SHP77 (cell line): ENCODE results near the gene C20orf96.
"Not testable (repeated sequence)": the region's sequence is repeated elsewhere in the genome, so short reads cannot be mapped to it uniquely, and the experiment has no call there.

Experiments
- DNase-seq, 2 experiments: peaks; one replicate each; lab custom pipeline; 2025; lab: John Stamatoyannopoulos, UW

C20orf96 gene

DNA sequence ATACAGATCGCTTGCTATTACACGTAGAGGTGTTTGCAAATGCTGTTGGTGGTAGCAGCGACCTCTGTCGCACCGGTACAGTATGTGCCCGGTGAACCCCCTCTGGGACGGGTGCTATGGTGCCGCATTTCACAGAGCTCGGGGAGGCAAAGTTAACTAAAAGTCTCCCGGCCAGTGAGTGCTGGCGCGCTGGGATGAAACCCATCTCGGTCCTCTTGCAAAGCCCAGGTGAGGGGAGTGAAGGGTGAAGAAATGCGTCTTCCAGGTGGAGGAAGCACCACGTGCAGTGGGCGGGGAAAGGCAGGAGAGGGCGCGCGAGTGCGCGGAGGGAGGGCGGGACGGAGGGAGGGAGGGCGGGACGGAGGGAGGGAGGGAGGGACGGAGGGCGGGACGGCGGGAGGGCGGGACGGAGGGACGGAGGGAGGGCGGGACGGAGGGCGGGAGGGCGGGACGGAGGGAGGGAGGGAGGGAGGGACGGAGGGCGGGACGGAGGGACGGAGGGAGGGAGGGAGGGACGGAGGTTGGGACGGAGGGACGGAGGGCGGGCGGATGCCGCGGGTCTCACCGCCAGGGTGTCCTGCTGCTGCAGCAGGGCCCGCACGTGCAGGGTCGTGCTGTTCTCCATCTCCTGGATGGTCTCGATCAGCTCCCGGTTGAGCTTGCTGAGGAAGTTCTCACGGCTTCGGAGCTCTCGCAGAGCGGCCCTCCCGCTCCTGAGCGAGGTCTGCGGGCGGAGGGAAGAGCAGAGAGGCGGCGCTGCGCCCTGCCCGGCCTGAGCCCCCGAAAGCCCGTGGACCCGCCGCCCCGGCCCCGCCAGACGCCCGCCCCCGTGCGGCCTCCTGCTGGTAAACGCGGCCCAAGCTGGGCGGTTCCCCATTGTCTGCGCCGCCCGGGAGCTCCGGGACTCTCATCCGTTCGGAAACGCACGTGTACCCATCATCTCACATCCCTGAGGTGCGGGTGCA, 11.7 kb downstream of the C20orf96 start:
- no peak for DNase-seq

DNA sequence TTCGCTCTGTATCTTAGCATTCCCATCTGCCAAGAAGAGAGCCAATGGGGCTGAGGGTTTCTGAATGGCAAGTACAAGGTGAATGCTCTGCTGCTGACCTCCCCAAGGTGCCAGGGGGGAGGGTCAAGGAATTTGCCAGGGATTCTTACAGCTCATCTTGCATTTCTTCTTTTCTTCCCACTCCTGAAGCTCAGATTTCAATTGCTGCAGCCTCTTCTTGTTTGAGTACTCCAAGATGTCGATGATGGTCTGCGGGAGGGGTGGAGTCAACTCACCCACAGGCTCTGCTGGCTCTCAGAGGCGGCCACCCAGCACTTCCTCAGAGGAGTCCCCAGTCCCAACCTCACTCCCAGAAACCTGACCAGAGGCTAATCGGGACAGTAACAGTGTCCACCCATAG, 12.4 kb downstream of the C20orf96 start:
- no peak for DNase-seq

DNA sequence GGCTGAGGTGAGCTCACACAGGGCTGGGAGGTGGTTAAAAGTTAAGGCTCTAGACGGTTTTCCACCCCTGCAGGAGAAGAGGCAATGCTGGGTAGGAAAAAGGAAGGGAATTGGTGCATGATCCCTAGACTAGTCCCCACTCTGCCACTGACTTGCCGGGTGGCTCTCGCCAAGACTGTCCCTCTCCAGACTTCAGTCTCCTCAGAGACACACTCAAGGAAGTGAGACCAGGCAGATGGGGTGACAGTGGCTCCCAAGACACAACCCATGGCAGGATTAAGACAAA, 13.1 kb downstream of the C20orf96 start:
- no peak for DNase-seq

DNA sequence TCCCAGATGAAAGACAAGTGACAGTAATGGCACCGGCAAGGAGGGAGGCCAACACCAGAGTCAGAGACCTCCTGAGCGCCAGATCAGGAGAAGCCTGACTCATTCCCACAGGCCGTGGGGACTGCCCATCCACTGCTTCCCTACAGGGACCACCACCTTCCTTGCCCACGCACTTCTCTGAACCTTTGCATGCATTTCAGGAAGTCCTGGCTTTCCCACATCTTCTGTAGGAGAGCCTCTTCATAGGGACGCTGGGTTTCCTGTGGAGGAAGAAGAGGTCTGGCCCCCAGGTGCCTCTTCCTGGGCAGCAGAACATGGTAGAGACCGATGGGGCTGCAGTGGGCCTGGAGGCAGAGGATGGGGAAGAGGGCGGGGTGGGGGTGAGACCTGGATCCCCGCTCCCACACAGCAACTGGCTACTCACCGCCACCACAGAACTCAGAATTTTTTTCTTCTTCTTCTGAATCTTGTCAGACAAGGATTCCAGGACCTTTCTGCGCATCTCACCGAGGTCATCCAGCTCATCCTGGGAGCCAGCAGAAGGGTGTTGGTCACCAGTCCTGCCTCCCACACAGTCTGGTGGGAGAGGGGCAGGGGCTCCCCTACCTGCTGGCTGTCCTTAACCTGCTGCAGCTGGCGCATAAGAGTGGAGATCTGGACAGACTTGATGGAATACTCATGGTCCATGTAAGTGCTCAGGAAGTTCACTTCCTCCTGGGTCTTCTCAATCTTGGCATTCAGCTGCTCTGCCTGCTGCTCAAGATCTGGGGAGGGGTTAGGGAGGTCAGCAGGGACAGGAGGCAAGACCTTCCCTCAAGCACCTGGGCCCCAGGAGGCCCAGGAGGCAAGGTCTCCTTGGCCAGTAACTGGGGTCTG, 13.7 kb downstream of the C20orf96 start:
- no peak for DNase-seq

DNA sequence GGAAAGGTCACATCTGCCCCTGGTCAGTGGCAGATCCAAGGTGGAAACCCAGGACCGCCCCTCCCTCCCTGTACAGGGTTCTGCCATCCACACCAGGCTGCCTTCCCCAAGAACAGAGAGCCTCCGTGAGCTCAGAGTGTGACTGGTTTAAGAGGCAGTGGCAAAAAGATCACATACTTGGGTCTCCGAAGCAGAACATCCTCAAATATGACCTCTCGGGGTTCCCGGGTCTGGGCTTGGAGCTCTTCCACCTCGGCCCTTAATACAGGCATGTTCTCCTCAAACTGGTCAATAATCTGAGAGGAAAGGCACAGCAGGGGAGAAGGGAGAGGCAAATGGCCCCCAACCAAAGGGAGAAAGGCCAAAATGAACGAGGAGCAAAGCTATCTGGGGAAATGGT, 14.8 kb downstream of the C20orf96 start:
- no peak for DNase-seq

DNA sequence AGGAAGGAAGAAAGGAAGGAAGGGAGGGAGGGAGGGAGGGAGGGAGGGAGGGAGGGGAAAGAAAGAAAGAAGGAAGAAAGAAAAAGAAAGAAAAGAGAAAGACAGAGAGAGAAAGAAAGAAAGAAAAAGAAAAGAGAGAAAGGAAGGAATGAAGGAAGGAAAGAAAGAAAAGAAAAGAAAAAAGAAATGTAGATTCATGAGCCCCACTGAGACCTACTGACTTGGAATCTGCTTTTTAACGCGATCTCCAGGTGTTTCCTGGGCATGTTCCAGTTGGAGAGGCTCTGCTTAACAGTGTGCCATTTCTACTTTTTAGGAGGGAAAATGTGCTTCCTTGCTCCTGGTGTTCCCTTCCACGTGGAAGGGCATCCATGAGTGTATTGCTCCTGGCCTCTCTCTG, 16.7 kb downstream of the C20orf96 start:
- DNase-seq: no peak

DNA sequence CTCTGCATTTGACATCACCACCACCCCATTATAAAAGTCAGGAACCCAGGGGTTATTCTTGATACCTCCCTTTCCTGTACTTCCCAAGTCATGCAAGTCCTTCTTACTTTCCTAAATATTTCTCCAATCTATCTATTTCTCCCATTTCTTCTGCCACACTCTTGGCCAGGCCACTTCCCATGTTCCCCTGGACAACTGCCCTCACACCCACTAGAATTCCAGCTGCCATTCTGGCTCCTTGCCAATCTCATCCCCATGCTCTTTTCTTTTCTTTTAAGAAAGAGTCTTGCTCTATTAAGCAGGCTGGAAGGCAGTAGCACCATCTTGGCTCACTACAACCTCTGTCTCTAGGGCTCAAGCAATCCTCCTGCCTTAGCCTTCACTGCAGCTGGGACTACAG, 17.8 kb downstream of the C20orf96 start:
- DNase-seq: no peak

DNA sequence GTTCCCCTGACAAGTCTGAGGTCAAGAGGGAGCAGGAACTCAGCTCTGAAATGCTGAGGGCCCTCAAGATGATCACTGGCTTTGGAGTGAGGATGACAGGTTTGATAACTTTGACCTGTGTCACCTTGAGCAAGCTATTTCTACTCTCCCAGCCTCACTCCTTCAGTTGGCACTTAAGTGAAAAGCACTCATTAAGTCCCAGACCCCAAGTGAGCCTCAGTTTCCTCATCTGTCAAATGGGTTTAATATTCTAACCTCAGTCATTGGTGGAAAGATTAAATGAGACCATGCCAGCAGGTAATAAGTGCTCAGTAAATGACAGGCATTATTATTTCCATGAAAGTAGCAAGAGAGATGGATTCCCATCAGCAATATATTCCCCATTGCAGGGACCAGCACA, 19.0 kb downstream of the C20orf96 start:
- DNase-seq: no peak

DNA sequence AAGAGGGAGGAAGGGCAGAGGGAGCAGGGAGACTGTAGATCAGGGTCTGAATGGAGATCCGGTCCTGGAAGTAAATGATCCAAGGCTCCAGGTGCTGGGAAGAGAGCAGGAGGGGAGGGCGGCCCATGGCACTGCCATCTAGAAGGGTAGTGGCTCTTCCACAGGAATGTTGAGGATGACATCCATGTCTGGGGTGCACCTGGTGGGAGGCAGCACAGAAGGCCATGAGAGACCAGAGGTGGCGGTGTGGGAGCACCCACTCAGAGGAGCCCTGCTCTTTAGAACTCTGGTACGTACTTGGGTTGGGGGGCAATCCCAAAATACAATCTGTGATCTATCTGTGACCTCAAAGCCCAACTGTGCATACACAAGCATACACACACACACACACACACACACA, 19.5 kb downstream of the C20orf96 start:
- no peak for DNase-seq

DNA sequence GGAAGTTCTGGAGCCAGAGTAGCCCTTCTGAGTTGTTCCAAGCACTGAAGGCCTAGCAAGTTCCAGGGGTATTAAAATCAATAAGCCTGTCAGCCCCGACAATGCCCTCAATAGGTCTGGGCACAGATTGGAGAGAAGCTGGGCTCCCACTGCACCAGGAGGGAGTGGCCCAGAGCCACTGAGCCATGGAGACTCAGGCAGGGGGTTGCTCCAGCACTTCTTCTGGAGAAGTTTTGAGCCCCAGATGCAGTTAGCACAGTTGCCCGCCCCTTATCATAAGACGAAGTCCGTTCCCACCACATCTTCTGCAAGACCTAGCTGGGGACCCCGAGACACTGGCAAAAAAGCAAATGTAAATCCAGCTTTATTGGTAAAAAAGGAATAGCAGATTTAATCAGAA, 20.0 kb downstream of the C20orf96 start:
- no peak for DNase-seq

DNA sequence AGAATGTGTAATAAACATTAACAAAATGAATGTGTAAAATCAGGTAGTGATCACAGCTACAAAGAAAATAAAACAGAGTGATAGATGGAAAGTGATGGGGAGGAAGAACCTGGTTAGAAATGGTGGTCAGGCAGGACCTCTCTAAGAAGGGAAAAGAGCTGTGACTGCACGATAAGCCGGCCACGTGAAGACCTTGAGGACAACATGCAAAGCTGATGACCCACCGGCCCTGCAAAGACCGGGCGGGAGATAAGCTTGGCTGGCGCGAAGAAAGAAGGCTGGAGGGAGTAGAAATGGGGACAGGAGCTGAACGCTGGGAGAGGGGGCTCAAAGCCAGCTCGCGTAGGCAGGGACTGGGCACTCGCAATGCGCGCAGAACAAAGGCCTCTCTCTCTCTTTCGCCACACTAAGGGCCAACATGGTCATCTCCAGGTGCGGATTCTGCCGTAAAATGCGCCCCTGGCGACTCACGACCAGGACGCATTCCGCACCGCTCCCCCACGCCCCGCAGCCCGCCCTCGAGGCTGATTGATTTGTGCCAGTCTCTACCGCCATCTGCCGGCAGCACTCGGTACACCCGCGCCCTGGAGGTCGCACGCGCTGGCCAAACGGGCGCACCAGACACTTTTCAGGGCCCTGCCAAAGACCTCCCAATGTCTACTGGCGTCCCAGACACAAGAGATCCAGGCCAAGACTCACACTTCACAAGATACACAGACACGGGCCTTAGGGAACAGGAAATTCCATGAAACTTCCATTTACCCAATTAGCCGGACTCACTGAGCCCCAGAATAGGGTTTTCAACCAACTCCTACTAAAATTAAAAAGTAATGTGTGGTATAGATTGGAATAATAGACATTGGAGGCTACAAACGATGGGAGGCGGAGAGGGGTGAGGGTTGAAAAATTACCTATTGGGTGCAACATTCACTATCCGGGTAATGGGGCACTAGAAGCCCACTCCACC, 23.7 kb downstream of the C20orf96 start:
- DNase-seq: peak; percentile 93 to 97

DNA sequence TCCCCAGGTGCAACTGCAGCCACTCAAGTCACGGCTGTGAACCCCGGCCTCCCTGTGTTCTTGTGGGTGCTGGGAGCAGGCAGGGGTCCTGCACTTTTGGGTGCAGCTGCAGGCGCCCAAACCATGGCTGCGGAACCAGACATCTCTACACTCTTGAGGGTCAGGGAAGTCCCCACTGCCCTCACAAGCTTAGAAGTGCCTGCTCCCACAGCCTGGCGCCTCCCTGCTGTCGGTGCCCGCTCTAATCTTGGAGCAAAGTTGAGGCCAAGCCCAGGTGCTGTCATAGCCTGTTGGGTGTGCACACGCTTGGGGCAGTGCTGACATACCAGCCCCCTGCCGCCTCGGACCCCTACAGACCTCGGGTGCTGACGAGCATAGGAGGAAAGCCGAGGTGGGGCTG, 26.8 kb downstream of the C20orf96 start:
- no peak for DNase-seq

DNA sequence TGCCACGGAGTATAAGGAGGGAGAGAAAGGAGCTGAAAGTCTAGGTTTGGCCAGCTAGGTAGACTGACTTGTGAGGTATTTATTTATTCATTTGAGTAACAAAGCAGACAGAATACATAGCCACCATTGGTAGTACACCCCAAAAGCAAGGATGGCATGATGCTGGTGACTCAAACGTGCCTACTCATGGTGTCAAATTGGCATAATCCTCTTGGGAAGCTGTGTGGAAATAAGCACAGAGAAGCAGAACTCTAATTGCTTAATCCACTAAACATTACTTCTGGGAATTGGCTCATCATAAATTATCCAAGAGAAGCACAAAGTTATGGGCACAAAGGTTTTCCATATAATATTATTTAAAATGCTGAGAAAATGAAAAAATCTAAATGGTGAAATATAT, 30.6 kb downstream of the C20orf96 start:
- no peak for DNase-seq

DNA sequence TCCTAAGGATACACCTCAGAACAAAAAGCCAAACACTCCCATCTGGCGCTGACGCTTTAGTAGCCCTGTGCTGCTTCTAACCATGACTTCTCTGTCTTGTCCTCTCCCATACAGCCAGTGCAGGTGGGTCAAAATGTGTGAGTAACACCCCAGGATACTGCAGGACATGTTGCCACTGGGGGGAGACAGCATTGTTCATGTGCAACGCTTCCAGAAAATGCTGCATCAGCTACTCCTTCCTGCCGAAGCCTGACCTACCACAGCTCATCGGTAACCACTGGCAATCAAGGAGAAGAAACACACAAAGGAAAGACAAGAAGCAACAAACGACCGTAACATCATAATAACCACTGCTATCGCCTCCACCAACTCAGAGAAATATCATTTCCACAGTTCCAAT, 31.6 kb downstream of the C20orf96 start:
- peak in 1 of 2 experiments; percentile 48 for DNase-seq

DNA sequence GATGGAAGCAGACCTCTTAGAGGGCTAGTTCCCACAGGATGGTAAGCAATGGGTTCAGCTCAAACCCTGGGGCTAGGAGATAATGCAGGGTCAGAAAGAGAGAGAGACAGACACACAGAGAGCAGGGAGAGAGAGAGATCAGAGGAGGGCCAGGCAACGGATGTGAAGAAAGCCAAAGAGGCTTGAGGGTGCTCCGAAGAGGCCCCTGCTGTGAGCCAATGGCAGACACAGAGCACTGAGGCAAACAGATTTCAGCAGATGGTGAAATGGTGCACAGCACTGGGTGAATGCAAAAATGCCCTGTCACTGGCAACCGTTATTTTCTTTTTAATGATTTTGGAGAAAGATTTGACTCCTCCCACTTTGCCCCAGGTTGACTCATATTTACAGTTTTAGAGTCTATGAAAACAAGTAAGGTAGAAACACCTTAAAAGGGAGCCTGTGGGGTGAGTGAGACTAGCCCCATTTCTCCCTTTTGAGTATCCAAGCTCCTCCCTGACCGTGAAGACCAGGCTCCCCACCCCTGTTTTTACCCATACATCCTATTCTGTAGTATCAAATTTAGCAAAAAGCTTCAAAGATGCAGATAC, 32.2 kb downstream of the C20orf96 start:
- no peak for DNase-seq

DNA sequence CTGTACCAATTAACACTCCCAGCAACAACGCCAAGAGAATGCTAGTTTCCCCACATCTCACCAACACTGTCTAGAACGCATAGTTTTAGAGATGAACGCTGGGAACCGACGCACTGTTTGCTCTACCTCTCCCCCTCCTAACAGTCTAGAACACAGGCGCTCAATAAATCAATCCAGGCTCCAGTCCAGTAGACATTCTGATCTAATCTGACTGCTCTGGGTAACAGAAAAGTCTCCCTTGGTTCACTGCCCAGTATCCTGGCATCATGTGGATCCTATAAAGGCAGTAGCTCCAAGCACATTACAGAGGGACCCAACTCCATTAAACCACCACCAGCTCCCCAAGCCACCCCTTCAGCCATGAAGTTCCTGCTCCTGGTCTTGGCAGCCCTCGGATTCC, 33.1 kb downstream of the C20orf96 start, which contains the start of gene DEFB132:
Gene DEFB132 (plus strand): TSS at position 306 of the 400 bp plus-strand sequence. CDS start 55 bp downstream, at position 361.
- no peak for DNase-seq

DNA sequence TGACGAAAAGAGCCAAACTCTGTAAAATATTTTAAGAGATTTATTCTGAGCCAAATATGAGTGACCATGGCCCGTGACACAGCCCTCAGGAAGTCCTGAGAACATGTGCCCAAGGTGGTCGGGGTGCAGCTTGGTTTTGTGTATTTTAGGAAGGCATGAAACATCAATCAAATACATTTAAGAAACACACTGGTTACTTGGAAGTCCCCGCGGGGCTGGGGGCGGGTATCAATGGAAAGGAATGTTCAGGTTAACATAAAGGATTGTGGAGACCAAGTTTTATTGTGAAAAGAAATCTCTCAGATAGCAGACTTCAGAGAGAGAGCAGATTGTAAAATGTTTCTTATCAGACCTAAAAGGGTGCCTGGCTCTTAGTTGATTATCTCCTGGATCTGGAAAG, 37.1 kb downstream of the C20orf96 start:
- DNase-seq: not testable (repeated sequence)

DNA sequence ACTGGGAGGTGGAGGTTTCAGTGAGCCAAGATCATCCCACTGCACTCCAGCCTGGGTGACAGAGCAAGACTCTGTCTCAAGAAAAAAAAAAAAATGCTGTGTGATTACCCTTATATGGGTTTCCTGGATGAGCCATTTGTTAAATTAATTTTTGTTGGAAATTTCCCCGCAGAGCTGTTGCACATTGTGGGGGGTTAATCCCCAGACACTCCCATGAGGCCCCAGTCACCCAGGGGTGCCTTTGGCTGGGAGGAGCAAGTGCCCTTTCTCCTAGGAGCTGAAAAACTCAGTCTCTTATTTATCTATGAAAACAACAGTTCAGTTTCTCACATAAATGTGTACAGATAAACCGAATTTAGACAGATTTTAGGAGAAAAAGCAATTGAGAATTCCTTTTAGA, 37.7 kb downstream of the C20orf96 start:
- no peak for DNase-seq

DNA sequence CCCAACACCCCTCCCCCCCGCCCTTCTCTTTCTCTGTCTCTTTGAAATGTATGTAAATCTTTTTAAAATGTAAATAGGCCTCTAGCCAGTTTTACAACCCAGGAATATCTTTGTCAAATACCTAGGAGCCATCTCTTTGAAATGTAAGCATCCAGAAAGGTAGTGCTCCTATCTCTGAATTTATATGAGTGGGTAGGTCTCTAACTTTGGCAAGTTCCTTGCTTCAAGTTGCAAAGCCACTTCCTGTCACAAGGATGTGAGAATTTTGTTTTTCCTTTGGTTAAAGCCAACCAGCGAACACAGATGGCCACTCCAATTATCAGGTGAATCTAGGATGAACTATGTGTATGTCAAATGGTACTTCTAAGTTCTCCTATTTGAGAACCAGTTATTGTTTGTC, 39.2 kb downstream of the C20orf96 start:
- no peak for DNase-seq

DNA sequence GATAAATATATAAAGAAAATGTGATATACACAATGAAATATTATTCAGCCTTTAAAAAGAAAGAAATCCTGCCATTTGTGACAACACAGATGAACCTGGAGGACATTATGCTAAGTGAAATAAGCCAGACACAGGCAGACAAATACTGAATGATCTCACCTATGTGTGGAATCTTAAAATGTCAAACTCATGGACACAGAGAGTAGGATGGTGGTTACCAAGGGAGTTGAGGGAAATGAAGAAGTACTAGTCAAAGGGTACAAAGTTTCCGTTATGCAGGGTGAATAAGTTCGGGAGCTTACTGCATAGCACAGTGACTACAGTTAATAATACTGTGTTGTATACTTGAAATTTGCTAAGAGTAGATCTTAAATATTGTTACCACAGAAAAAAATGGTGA, 47.6 kb downstream of the C20orf96 start:
- no peak for DNase-seq

DNA sequence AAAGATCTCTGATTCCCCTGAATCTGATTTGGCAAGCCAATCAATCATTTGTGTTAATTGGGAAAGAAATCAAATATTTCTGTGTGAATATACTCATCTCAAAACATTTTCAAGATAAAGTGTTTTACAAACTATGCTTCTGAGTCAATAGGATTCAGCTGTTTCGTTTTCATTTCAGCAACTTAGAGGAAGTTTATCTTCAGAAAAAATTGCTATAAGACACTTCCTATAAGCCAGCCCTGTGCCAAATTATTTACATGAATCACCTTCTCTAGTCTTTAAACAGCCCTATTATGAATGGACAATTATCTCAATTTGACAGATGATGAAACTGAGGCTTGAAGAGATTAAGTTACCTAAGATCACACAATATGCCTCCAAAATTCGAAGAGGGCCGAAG, 52.6 kb downstream of the C20orf96 start:
- DNase-seq: no peak
